ENCODE measurements around the gene RBM7. TPM values are rescaled to one million over a fixed set of nuclear protein-coding genes. Genes with fewer than 3 reads are reported as not detected.

The RBM7 gene
- total and polyA plus RNA-seq, 2 of the 8 experiments (the other 6 are each of a cell fraction or from before 2014, with no cell fraction given), result 18.0 to 45.7 TPM

GRCh38 chr11:114392735-114393667 is 7.5 kb upstream of the RBM7 start (continued):
- TF ChIP-seq, protein P1, sequence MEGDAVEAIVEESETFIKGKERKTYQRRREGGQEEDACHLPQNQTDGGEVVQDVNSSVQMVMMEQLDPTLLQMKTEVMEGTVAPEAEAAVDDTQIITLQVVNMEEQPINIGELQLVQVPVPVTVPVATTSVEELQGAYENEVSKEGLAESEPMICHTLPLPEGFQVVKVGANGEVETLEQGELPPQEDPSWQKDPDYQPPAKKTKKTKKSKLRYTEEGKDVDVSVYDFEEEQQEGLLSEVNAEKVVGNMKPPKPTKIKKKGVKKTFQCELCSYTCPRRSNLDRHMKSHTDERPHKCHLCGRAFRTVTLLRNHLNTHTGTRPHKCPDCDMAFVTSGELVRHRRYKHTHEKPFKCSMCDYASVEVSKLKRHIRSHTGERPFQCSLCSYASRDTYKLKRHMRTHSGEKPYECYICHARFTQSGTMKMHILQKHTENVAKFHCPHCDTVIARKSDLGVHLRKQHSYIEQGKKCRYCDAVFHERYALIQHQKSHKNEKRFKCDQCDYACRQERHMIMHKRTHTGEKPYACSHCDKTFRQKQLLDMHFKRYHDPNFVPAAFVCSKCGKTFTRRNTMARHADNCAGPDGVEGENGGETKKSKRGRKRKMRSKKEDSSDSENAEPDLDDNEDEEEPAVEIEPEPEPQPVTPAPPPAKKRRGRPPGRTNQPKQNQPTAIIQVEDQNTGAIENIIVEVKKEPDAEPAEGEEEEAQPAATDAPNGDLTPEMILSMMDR (IDR thresholded peaks at IDR 0.05; ENCODE audit: control extremely low read depth in 1 of 3, insufficient read depth in 1 of 3, low read depth in 1 of 3, low read length in 3 of 3), result no peak
- TF ChIP-seq, protein P2, sequence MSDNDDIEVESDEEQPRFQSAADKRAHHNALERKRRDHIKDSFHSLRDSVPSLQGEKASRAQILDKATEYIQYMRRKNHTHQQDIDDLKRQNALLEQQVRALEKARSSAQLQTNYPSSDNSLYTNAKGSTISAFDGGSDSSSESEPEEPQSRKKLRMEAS (IDR thresholded peaks at IDR 0.05), result no peak
